GM21825 (cell line): Measurements from ENCODE around the gene DIS3L.
"Not testable (repeated sequence)": the region's sequence is repeated elsewhere in the genome, so short reads cannot be mapped to it uniquely, and the experiment has no call there.

Experiments used
- ATAC-seq: cut with Tn5 transposase; IDR thresholded peaks from one replicate; pipeline ENCODE4 v1.9.1; 2021; ENCODE audit warnings: mild to moderate bottlenecking, moderate library complexity; ENCODE audit not compliant: unreplicated experiment

The DIS3L gene

GRCh38 chr15:66308531-66308930 lies 15.2 kb downstream of the DIS3L start:
- no peak for ATAC-seq

GRCh38 chr15:66309828-66310227 lies 16.5 kb downstream of the DIS3L start:
- ATAC-seq: no peak

- ATAC-seq: no peak
Observed at GRCh38 chr15:66310786-66311185, 17.4 kb downstream of the DIS3L start.

- no peak for ATAC-seq
Observed at GRCh38 chr15:66312144-66312543, 18.8 kb downstream of the DIS3L start.

- no peak for ATAC-seq
Observed at GRCh38 chr15:66323312-66323928, 30.1 kb downstream of the DIS3L start.

- no peak for ATAC-seq
Observed at GRCh38 chr15:66326051-66326450, 32.7 kb downstream of the DIS3L start.

- no peak for ATAC-seq
Observed at GRCh38 chr15:66327736-66328135, 34.4 kb downstream of the DIS3L start.

- ATAC-seq: no peak
Observed at GRCh38 chr15:66328771-66329170, 35.4 kb downstream of the DIS3L start.

GRCh38 chr15:66348530-66348929 lies 55.2 kb downstream of the DIS3L start:
- not testable (repeated sequence) for ATAC-seq

- peak; percentile 7 for ATAC-seq
Observed at GRCh38 chr15:66356077-66356358, 62.6 kb downstream of the DIS3L start.

- ATAC-seq: peak; percentile 85
Observed at GRCh38 chr15:66356359-66357236, 63.2 kb downstream of the DIS3L start, which contains the start of gene TIPIN. Gene TIPIN (minus strand): TSS chr15:66356685. CDS start chr15:66352947, 3,738 bp downstream.

- no peak for ATAC-seq
Observed at GRCh38 chr15:66359740-66360139, 66.4 kb downstream of the DIS3L start.

GRCh38 chr15:66361745-66362460 lies 68.5 kb downstream of the DIS3L start:
- not testable (repeated sequence) for ATAC-seq

- no peak for ATAC-seq
Observed at GRCh38 chr15:66362776-66363175, 69.4 kb downstream of the DIS3L start.

- ATAC-seq: no peak
Observed at GRCh38 chr15:66364944-66365528, 71.7 kb downstream of the DIS3L start.

- ATAC-seq: no peak
Observed at GRCh38 chr15:66369773-66370651, 76.6 kb downstream of the DIS3L start.

GRCh38 chr15:66374179-66374578 lies 80.8 kb downstream of the DIS3L start:
- ATAC-seq: no peak

- ATAC-seq: no peak
Observed at GRCh38 chr15:66378814-66379430, 85.6 kb downstream of the DIS3L start.

GRCh38 chr15:66381376-66381775 lies 88.0 kb downstream of the DIS3L start:
- ATAC-seq: not testable (repeated sequence)
